Stimulated activated CD8-positive, alpha-beta memory T cell treated with anti-CD3 and anti-CD28 coated beads, Interleukin-15, amount 100 ng/mL, for 48 hours (primary cell): ENCODE results near the gene FLT3.
"Not testable (repeated sequence)": the region's sequence is repeated elsewhere in the genome, so short reads cannot be mapped to it uniquely, and the experiment has no call there.

ENCODE experiments used
- DNase-seq, 2 donors: peaks; one replicate each; pipeline ENCODE4 v3.0.0-alpha.2; 2020; ENCODE audit warnings: low read depth in 2 of 2

Gene FLT3

DNA sequence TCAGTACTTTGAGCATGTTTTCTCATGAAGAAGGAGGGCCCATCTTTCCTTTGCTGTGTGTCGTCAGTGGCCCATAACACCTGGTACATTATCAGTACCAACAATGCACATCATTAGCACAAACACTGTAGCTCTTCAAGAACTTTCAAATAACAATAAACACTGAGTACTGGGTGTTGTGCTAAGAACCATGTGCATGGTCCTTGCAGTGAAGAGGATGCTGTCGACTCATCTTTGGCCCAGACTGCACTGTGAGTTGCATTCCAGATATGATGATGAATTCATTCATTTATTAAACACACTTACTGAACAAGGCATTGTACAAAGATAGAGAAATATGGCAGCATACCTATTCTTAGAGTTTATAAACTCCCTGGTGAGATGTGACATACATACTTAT is 55.8 kb downstream of the FLT3 start:
- DNase-seq: no peak

DNA sequence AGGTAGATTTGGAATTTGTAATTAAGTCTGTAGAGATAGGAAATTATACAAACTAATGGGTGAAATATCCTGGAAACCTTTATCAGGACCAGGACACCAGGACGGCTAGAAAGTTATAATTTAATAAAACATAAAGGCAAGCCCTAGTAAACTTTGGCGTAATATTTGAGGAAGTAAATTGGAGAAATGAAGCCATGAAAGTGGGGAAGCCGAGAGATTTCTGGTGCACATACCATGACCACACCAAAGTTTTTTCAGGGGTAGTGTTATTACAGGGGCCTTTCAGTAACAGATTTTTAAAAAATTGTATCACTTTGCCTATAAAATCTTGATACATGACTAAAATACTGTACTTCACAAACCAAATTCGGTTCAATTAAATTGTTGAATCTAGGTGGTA is 57.2 kb downstream of the FLT3 start:
- no peak for DNase-seq

DNA sequence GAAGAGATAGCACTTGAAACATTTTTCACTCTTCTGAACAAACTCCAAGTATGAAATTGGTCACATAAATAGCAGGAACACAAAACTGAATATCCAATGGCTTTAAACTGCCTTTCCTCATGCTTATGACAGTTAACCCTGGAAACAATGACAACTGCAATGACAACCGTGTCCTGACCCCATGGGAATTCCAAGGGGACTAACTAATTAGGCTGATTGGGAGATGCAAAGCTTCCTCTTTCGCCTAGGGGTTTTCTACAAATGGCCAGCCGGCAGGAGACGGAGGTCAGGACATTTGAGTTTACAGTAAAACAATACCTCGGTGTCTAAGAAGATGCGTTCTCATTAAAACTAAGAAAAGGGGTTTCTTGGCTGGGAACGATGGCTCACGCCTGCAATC is 58.9 kb downstream of the FLT3 start:
- no peak for DNase-seq

DNA sequence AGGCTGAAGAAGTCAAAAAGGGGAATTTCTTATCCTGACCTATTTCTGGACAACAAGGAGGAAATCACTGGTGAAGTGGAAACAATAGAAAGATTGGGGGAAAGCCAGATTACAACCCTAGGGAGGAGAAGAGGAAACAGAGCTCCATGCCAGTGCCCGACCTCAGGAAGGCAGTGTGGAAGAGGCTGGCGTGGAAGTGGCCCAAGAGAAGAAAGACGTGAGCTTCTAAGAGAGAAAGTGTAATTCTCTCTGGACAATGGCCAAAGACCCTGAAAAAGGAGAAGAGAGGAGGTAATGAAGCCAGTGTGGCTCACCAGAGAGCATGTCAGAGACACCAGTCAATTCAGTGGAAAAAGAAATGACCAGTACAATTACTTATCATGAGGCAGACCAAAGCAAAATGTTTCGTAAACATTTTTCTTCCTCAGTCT is 59.3 kb downstream of the FLT3 start:
- DNase-seq: no peak

DNA sequence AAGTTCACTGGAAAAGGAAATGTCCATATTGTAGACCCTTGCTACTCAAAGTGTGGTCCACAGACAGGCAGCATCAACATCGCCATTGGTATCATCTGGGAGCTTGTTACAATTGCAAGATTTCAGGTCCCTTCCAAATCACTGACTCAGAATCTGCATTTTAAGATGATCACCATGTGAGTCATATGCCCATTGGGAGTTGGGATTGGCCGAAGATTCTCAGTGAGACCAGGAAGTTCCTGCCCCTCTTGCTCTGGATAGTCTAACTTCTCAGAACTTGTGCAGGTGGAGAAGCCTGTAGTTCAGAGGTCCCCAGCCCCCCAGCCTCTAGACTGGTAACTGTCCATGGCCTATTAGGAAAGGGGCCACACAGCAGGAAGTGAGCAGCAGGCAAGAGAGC is 63.0 kb downstream of the FLT3 start:
- DNase-seq: no peak

DNA sequence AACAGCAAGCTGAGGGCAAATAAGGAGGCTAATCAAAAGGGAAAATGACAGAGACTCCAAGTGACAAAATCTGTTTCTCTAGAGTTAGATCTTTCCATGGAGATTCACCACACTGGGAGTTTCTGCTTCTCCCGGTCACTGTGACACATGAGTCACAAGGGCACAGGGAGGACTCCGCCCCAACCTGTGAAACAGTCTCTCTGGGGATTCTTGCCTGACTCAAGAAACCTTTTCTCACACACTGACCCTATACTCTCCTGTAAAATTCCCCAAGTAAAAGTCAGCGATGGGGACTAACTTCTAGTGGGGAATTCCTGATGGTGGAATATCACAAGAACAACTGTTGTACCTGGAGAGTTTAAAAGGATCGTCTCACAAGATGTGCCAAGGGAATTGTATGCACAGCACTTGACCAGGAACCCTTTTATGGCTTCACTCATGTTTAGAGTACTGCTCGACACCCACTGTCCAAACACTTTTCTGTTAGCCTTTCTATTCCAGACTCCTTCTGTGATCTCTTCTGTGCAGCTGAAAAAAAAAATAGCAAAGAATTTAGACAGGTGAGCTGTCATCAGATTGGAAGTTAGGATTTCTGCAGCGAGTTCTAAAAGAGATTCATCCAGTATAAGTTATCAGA is 65.1 kb downstream of the FLT3 start:
- no peak for DNase-seq

DNA sequence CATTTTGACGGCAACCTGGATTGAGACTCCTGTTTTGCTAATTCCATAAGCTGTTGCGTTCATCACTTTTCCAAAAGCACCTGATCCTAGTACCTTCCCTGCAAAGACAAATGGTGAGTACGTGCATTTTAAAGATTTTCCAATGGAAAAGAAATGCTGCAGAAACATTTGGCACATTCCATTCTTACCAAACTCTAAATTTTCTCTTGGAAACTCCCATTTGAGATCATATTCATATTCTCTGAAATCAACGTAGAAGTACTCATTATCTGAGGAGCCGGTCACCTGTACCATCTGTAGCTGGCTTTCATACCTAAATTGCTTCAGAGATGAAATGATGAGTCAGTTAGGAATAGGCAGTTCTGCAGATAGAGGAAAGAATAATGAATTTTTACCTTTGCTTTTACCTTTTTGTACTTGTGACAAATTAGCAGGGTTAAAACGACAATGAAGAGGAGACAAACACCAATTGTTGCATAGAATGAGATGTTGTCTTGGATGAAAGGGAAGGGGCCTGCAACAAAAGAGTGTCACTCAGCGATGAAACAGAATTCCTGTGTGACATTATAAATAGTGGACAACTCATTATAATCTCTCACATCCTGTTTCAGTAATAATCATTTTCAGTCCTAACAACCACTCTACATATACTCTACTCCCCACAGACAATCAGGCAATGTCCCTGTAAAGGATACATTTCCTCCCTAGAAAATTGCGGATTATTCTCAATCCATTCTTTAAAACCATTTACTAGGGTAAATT is 66.3 kb downstream of the FLT3 start:
- DNase-seq: no peak

DNA sequence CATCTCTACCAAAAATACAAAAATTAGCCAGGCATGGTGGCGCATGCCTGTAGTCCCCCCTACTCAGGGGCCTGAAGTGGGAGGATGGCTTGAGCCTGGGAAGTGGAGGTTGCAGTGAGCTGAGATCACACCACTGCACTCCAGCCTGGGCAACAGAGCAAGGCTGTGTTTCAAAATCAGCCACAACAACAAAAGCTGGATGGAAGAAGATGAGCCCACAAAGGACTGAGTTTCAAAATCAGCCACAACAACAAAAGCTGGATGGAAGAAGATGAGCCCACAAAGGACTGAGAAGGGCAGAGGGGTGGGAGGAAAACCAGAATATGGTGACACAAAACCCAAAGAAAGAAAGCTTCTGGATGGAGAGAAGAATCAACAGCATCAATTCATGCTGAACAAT is 67.9 kb downstream of the FLT3 start:
- not testable (repeated sequence) for DNase-seq

DNA sequence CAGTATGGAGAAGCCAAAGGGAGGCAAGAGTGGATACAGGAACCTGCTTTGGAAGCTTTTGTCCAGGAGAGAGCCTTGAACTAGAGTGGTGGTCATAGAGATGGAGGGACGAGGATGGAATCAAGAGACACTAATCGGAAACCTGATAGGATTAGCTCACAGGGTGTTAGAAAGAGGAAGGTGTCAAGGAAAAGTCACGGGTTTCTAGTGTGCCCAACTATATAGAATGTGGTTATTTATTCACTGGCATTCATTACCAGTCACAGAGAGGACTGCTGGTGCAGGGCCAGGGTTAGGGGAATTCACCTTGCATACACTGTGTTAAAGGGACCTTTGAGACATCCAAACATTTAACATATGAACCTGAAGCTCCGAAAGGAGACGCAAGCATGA is 68.5 kb downstream of the FLT3 start:
- DNase-seq: no peak

DNA sequence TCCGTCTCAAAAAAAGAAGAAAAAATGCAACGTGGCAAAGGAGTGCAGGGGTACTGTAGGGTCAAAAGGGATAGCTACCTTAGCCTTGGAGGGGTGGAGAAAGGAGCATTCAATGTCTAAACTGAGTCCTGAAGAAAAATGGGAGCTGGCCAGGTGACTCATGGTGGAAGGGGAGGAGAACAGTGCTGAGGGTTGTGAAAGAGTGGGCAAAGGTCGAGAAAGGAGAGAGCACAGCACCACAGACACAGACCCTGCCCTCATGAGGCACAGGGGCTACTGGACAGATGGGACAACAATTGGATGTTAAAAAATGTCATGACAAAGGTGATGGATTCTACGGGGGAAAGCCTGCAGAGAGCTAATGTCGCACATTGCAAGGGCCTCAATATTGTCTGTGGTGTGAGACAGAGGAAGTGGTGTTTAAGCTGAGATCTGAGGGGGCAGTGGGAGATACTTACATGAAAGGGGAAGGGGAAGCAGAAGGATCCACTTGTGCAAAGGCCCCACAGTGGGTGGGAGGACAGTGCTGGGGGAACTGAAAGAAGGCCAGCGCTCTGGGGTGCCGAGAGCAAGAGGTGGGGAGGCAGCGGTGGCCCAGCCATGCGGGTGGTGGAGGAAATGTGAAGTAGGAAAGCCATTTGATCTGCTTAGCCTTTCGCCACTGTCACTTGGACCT is 69.0 kb downstream of the FLT3 start:
- DNase-seq: no peak

DNA sequence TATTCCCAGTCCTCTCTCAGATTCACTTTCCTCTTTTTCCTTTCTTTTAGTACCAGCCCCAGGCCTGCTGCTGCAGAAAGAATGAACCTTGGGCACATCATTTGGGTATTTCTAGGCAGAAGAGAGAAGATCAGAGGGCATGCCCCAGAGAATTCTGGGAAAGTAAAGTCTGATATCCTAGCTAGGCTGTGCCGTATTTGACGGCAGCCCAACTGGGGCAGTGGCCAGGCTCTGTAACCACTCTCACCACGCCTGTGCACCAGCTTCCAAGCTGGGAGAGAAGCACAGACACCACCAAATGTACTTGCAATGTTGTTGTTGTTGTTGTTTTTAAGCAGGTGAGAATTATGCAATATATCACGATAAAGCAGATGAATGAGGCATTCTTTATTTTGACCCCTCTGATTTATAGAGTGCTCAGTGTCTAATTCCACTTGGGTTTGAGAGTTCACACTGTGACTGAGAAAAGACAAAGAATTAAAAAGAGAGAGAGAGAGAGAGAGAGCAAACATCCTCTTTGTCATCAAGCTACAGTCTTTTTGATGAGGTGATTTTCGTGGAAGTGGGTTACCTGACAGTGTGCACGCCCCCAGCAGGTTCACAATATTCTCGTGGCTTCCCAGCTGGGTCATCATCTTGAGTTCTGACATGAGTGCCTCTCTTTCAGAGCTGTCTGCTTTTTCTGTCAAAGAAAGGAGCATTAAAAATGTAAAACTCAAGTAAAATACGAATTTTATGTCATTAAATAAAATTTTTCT is 72.6 kb downstream of the FLT3 start:
- no peak for DNase-seq

DNA sequence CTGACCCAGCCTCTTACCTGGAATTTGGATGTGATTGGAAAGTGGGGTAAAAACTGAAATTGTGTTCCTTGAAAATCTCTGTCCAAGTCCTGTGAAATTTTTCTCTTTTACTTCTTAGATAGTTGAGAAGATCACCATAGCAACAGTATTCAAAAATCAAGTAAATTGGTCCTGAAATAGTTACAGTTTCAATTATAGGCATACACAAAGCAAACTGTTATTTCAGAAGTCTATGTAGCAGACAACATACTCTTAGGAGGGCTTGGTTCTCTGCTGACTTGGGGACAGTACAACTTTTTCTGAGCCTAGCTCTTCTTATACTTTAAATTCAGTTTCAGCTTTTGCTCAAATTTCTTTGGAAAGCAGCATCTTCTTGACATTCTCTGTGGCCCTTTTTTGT is 73.3 kb downstream of the FLT3 start:
- no peak for DNase-seq

DNA sequence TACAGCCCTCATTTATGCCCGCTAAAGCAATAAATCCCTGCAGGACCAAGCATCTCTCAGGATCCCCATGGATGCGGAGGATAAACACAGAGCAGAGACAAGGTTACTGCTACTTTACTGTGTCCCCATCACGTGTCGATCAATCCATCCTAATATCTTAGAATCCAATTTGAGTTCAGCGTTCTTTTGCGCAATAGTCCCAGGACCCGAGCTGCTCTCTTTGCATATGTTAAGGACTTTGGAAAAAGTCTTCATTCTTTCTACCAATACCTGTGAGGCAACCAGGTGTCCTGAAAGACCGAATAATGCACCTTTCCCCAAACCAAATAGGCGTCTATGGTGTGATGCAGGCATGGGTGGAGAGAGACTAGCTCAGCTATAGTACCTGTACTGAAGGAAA is 73.9 kb downstream of the FLT3 start:
- no peak for DNase-seq

DNA sequence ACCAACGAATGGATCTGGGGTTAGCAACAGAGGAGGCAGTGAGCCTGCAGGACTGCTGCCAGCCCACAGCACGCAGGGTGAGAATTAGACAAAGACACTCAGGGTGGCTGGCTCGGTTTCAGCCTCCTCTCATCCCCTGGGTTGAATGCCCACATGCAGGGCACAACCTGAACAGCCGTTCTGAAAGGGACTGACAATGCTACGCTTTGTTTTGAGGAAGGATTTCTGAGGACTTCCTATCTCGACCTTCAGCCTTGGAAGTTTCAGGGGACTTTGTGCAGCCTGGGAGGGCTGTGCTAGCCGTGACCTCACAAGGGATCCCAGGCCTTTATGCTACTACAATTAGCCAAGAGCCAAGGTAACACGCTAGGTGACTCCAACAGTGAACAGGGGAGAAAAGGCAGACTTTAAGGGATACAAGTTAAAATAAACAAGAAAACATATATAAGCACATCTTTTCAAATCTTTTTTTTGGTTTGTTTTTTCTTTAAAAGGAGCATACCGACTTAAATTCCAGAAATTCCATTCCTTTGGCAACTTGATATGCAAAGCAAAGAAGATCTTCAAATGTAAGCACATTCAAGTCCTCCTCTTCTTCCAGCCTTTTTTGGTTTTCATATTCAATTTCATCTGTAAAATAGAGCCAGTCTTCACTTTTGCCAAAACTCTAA is 77.4 kb downstream of the FLT3 start:
- DNase-seq: no peak

DNA sequence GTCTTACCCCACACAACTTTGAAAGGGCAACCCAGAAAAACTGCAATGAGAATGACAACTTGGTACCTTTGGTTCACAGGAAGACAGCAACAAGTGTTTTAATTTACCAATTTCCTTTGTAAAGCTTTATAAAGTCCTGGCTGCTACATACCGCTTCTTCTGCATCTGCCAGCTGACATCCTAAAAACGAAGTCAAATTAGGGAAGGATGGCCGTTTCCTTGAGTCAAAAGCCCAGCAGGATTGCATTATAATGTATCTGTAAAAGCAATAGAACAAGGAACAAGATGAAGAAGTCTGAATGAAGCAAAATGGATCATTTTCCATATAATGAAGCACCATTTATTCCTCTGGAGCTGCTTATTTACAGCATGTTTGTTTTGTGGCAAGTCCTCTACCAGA is 86.1 kb downstream of the FLT3 start:
- no peak for DNase-seq

DNA sequence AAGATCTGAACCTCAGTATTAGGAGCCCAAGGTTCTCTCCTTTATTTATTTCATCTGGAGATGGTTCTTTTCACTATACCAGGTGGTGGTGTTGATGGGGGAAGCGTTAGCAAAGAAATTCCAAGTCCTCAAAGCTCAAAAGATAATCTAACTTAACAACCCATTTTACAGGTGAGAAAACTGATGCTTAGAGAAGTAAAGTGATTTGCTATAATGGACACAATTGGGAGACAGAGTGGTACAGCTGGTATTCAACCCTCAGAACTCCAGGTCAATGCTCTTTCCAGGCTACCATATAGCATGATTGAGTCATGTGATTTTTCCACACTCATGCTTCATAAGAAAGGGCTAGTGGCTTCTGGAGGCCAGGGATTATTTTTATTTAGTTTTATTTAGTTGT is 86.9 kb downstream of the FLT3 start:
- DNase-seq: no peak

DNA sequence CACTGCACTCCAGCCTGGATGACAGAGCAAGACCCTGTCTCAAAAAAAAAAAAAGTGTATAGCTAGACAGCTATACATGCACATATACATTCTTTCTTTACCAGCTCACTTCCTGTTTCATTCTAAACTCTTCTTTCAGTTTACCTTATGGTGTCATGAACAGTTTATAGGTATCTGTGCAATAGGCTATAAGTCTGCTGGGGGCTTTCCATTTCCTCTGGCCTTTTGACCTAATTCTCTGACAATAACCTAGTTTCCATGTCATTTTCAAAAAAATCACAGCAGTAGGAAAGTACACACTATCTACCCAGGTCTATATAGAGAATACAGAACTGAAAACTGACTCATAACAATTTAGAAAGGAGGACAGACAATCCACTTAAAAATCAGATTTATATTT is 87.5 kb downstream of the FLT3 start:
- DNase-seq: no peak

DNA sequence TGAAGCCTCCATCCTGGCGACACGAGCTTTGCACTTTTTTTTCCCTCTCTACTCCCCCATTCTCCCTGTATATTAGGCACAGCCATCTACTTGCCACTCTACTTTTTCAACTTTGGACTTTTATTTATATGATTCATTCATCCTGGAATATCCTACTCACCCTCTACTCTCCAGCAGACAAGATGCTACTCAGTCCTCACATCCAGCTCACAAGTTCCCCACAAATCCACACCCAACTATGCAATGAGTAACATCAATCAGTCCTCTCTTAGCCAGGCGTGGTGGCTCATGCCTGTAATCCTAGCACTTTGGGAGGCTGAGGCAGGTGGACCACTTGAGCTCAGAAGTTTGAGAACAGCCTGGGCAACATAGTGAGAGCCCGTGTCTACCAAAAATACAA is 88.0 kb downstream of the FLT3 start:
- no peak for DNase-seq

DNA sequence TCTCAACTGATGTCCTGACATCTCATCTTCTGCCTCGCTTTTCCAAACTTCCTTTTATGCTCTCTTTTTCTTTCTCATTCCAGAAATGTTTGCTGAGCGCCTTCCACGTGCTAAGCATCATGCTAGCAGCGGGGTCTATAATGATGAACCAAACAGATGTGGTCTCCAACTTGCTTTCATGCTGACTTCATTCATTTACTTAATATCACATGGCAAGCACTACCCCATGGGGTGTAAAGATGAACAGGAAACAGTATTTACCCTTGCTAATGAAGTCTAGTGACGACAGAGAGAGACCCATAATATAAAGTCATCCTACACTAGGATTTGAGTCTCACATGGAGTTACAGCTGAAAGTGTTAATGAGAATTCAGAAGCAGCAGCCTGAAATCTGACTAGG is 90.3 kb downstream of the FLT3 start:
- DNase-seq: no peak

DNA sequence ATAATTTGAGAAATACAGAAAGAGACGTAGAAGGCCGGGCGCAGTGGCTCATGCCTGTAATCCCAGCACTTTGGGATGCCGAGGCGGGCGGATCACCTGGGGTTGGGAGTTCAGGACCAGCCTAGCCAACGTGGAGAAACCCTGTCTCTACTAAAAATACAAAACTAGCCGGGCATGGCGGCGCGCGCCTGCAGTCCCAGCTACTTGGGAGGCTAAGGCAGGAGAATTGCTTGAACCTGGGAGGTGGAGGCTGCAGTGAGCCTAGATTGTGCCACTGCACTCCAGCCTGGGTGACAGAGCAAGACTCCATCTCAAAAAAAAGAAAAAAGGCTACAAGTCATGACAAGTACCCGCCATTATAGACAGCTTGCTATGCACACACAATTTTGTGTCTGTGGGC is 95.4 kb downstream of the FLT3 start:
- DNase-seq: not testable (repeated sequence)

DNA sequence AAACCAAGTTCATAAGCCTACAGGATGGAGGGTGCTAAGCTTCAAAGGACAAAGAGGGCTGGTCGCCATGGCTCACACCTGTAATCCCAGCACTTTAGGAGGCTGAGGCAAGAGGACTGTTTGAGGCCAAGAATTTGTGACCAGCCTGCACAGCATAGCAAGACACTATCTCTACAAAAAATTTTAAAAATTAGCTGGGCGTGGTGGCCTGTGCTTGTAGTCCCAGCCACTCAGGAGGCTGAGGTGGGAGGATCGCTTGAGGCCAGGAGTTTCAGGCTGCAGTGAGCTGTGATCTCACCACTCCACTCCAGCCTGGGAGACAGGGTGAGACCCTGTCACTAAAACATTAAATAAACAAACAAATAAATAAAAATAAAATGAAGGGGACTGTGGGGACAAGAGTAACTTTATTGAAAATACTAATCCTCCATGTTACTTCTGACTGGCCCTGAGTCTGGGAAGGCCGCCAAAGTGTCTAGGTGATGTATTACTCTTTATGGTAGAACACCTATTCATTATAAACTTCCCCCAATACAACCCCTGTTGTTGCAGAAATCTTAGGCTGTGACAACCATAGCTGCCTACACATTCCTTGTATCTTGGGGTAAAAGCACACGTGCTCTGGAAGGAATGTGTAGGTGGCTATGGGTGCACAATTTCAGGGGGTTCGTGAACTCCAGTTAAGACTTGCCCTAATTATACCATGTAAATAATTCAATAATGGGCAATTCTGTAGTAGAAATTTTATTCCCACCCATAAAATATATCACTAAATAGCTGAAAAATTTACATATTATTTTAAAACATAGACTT is 97.3 kb downstream of the FLT3 start:
- DNase-seq: no peak
